DND-41 (cell line): ENCODE measurements around the gene ARHGEF38.

Experiments used
- ATAC-seq: fragments of 200-7000 bp; cut with Tn5 transposase; 3 replicates; pipeline ENCODE4 v1.9.1; 2021; ENCODE audit warnings: low read depth; ENCODE audit not compliant: insufficient read depth
- DNase-seq: peaks from one replicate; pipeline ENCODE4 v3.0.0-alpha.2; 2020
- H2AFZ ChIP-seq: 2 replicates; pipeline ENCODE4 v1.6.0; 2012; ENCODE audit warnings: low read depth, low read length
- H3K27ac ChIP-seq: 2 replicates; pipeline ENCODE4 v1.5.1; 2012; ENCODE audit warnings: low read length, inconsistent platforms
- H3K27me3 ChIP-seq: fragments of 200-600 bp; sonication (generic); 2 replicates; pipeline ENCODE4 v1.6.0; 2012; ENCODE audit warnings: low read length, mild to moderate bottlenecking, inconsistent platforms; ENCODE audit not compliant: insufficient read depth, poor library complexity
- H3K36me3 ChIP-seq: 2 replicates; pipeline ENCODE4 v1.5.1; 2012; ENCODE audit warnings: low read length, inconsistent platforms; ENCODE audit not compliant: insufficient read depth
- H3K4me1 ChIP-seq: 2 replicates; pipeline ENCODE4 v1.5.1; 2012; ENCODE audit warnings: mild to moderate bottlenecking, low read length; ENCODE audit not compliant: insufficient read depth
- H3K4me2 ChIP-seq: 2 replicates; pipeline ENCODE4 v1.6.0; 2012; ENCODE audit warnings: mild to moderate bottlenecking, moderate library complexity, low read length, inconsistent platforms; ENCODE audit not compliant: insufficient read depth
- H3K4me3 ChIP-seq, 2 experiments: fragments of 200-600 bp in 1 of 2; shearing (Covaris generic) in 1 of 2; 2 replicates each; pipeline ENCODE4 v1.5.1; 2012 to 2016; ENCODE audit warnings: inconsistent platforms in 2 of 2, low read length in 2 of 2, mild to moderate bottlenecking in 2 of 2, low read depth in 1 of 2, moderate library complexity in 1 of 2
- H3K79me2 ChIP-seq: 2 replicates; pipeline ENCODE4 v1.6.0; 2012; ENCODE audit warnings: low read length, inconsistent platforms; ENCODE audit not compliant: insufficient read depth
- H3K9ac ChIP-seq: 2 replicates; pipeline ENCODE4 v1.6.0; 2012; ENCODE audit warnings: low read depth, mild to moderate bottlenecking, inconsistent platforms, low read length, moderate library complexity
- H3K9me3 ChIP-seq: 2 replicates; pipeline ENCODE4 v1.5.1; 2012; ENCODE audit warnings: low read length, moderate library complexity, mild to moderate bottlenecking, inconsistent platforms; ENCODE audit not compliant: insufficient read depth, severe bottlenecking
- H4K20me1 ChIP-seq: 2 replicates; pipeline ENCODE4 v1.6.0; 2012; ENCODE audit warnings: low read length; ENCODE audit not compliant: insufficient read depth
- CTCF ChIP-seq: IDR thresholded peaks from 2 replicates; pipeline ENCODE4 v1.5.1; 2012; ENCODE audit warnings: borderline replicate concordance, low read length, moderate library complexity, mild to moderate bottlenecking; ENCODE audit not compliant: poor library complexity, severe bottlenecking; ENCODE audit errors: extremely low read depth
- EZH2 ChIP-seq: IDR thresholded peaks from 3 replicates; pipeline ENCODE4 v1.6.1; 2012; ENCODE audit warnings: borderline replicate concordance, low read depth, mild to moderate bottlenecking, moderate library complexity, low read length, inconsistent platforms; ENCODE audit not compliant: severe bottlenecking

Gene ARHGEF38

GRCh38 chr4:105622269-105622668 lies 69.8 kb downstream of the ARHGEF38 start:
- no peak overlapping the region for H3K4me3 ChIP-seq
- no peaks in the 10 kb centered on the region for H3K79me2 ChIP-seq
- no peak overlapping the region for H3K9ac ChIP-seq
- no peak for DNase-seq
- H3K4me1 ChIP-seq = no peaks in the 10 kb centered on the region
- no peak overlapping the region for H3K27ac ChIP-seq
- no peak overlapping the region for H2AFZ ChIP-seq
- no peak for ATAC-seq
- TF ChIP-seq CTCF = no peak
- TF ChIP-seq EZH2 = no peak
- H3K4me2 ChIP-seq = no peak overlapping the region
- no peaks in the 10 kb centered on the region for H3K9me3 ChIP-seq
- H3K36me3 ChIP-seq = no peaks in the 10 kb centered on the region
- H4K20me1 ChIP-seq = no peaks in the 10 kb centered on the region
- no peaks in the 10 kb centered on the region for H3K27me3 ChIP-seq

- Histone ChIP-seq H3K27me3 (no peaks in the 10 kb centered on the region), H3K79me2 (no peaks in the 10 kb centered on the region), H3K9me3 (no peaks in the 10 kb centered on the region), H3K9ac (no peak overlapping the region), H2AFZ (no peak overlapping the region), H3K36me3 (no peaks in the 10 kb centered on the region), H3K27ac (no peak overlapping the region), H3K4me2 (no peak overlapping the region), H3K4me3 (no peak overlapping the region), H4K20me1 (no peaks in the 10 kb centered on the region), H3K4me1 (no peaks in the 10 kb centered on the region)
- ATAC-seq = no peak
- TF ChIP-seq CTCF (no peak), EZH2 (no peak)
- no peak for DNase-seq
Observed at GRCh38 chr4:105623099-105623498, 70.7 kb downstream of the ARHGEF38 start.

- Histone ChIP-seq H3K36me3 (no peaks in the 10 kb centered on the region), H3K27ac (no peak overlapping the region), H2AFZ (no peak overlapping the region), H3K9me3 (no peaks in the 10 kb centered on the region), H4K20me1 (no peaks in the 10 kb centered on the region), H3K79me2 (no peaks in the 10 kb centered on the region), H3K9ac (no peak overlapping the region), H3K27me3 (no peaks in the 10 kb centered on the region), H3K4me2 (no peak overlapping the region), H3K4me1 (no peaks in the 10 kb centered on the region), H3K4me3 (no peak overlapping the region)
- no peak for ATAC-seq
- DNase-seq = no peak
- TF ChIP-seq EZH2 = no peak
- no peak for TF ChIP-seq CTCF
Observed at GRCh38 chr4:105624530-105624929, 72.1 kb downstream of the ARHGEF38 start.

- H3K9ac ChIP-seq = no peak overlapping the region
- H3K79me2 ChIP-seq = no peaks in the 10 kb centered on the region
- H2AFZ ChIP-seq = no peak overlapping the region
- no peaks in the 10 kb centered on the region for H3K4me1 ChIP-seq
- no peak overlapping the region for H3K4me2 ChIP-seq
- H4K20me1 ChIP-seq = no peaks in the 10 kb centered on the region
- H3K27ac ChIP-seq = no peak overlapping the region
- H3K27me3 ChIP-seq = no peaks in the 10 kb centered on the region
- TF ChIP-seq EZH2 (no peak), CTCF (no peak)
- H3K9me3 ChIP-seq = no peaks in the 10 kb centered on the region
- ATAC-seq (no peak), DNase-seq (no peak)
- no peaks in the 10 kb centered on the region for H3K36me3 ChIP-seq
- no peak overlapping the region for H3K4me3 ChIP-seq
Observed at GRCh38 chr4:105625214-105625613, 72.8 kb downstream of the ARHGEF38 start.
